OCI-M2 (cell line): ENCODE results near the gene ZMYND8.
"Not testable (repeated sequence)": the region's sequence is repeated elsewhere in the genome, so short reads cannot be mapped to it uniquely, and the experiment has no call there.

Experiments used
- DNase-seq: peaks from one replicate; lab custom pipeline; 2025; ENCODE audit not compliant: unreplicated experiment; lab: John Stamatoyannopoulos, UW

The ZMYND8 gene

DNA sequence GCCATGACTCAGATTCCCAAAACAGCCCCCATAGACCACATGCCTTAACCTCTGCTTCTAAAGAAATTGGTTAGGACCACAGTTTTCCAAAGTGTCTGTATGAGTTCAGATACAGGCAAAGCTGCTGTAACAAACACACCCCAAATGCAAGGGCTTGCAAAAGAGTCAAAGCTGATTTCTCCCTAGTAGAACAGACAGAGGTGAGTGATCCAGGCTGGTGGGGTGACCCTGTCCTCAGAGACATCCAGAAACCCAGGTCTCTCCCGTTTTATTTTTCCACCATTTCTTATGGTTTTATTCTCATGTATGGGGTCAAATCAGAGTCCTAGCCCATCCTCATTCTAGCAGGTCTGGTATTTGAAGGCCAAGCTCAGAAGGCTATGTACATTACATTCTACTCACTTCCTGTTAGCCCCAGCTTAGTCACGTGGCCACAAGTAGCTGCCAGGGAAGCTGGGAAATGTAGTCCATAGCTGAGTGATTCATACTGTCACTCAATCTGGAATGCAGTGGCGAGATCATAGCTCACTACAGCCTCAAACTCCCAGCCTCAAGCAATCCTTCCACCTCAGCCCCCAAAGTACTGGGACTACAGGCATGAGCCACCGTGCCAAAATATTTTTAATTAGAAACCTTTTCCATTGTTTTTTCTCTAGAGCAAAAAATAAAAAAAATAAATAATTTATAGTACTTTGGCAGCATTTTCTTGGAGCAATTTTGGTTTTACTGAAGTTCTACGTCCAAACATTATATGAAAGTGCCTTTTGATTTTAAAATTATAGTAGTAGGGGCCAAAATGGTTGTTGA, 175.2 kb downstream of the ZMYND8 start:
- no peak for DNase-seq

DNA sequence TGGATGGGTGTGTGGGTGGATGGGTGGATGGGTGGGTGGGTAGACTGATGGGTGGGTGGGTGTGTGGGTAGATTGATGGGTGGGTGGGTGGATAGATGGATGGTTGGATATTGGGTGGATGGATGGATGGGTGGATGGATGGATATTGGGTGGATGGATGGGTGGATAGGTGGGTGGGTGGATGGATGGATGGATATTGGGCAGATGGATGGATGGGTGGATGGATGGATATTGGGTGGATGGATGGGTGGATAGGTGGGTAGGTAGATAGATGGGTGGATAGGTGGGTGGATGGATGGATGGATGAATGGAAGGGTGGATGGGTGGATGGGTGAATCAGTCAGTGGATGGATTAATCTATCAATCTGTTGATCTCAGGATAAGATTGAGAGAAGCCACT, 177.2 kb downstream of the ZMYND8 start:
- no peak for DNase-seq

DNA sequence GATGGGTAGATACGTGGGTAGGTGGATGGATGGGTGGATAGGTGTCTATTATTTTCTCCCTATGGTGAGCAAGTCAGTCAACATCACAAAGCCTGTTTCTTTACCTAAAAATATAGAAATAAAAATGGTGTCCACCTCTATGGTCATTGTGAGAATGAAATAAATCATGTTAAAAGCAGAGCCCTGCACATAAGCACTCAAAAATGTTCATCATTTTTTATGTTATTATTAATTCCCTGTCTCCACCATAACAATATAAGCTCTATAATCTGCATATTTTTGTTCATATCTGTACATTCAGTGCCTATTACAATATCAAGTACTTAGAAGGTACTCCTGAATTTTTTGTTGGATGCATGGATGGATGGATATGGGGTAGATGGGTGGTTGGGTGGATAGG, 177.6 kb downstream of the ZMYND8 start:
- DNase-seq = no peak

DNA sequence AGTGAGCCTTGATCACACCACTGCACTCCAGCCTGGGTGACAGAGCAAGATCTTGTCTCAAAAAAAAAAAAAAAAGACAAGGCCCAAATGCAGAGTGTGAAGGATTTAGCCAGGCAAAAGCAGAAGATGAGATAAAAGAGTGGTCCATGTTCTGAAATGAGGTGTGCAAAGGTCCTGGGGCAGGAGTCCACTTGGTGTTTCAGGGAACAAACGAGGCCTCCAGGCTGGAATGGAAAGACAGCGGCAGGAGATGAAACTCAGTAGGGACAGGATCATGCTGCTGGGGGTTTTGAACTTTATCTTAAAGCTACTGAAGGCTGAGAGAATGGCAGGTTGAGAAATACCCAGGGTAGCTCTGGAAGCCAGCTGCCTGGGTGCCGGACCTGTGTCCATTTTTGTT, 178.2 kb downstream of the ZMYND8 start:
- no peak for DNase-seq

DNA sequence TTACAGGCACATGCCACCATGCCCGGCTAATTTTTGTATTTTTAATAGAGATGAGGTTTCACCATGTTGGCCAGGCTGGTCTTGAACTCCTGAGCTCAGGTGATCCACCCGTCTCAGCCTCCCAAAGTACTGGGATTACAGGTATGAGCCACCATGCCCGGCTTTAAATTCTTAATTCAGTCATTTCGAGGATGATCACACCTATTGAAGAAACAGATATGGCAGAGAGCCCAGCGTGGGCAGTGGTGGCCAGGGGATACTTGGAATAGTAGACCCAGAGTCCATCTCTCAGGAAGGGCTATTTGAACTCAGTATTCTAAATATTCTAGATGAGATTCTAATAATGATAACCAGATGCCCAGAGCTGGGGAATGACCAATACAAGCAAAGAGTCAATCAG, 180.3 kb downstream of the ZMYND8 start:
- not testable (repeated sequence) for DNase-seq

DNA sequence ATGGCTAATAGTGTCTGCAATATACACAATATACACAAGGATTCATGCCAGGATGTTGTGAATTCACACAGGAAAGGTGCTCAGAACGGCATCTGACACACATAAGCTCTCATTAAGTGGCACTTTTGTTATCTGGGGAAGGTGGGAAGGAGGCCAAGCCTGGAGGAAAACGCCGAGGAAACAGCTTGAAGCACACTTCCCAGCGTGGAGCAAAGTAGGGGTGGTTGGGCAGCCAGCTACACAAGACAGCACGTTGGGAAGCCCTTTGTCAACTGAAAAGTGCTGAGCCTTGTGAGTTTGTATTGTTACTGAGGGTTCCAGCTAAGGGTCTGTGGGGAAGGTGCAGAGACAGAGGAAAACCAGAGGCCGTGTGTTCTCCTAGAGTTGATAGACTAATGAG, 181.0 kb downstream of the ZMYND8 start:
- no peak for DNase-seq

DNA sequence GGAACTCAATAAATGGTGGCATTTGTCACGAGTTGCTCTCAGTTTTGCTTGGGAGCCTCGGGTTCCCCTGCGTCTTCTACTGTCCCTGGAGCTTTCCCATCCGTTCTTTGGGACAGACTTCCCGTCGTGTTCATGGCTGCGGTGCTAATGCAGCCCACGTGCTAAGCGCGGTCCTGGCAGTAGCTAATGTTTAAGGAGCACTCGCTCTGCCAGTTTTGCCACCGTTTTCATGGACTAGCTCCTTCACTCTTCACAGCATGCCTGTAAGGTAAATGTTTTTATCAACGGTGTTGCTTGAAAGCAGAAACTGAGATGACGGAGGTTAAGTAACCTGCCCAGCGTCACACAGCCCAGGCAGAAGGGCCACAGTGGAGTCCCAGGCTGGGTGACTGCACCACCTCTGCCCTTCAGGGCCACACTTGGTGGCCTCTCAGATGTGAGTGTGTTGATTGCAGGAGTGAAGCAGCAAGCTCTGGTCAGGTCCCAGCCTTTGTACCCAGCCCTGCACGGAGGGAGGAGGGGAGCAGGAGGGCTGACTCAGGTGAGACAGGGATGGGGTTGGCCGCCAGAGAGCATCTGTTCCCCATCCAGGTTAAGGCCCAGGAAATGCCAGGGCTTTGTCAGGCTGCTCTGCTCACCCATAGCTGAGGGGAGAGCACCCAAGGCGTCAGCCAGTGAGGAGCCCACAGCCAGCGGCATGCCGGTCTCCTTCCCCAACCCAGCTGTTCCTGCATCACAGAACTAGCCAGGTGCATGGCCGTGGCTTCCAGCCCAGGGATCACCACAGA, 181.8 kb downstream of the ZMYND8 start:
- DNase-seq = no peak

DNA sequence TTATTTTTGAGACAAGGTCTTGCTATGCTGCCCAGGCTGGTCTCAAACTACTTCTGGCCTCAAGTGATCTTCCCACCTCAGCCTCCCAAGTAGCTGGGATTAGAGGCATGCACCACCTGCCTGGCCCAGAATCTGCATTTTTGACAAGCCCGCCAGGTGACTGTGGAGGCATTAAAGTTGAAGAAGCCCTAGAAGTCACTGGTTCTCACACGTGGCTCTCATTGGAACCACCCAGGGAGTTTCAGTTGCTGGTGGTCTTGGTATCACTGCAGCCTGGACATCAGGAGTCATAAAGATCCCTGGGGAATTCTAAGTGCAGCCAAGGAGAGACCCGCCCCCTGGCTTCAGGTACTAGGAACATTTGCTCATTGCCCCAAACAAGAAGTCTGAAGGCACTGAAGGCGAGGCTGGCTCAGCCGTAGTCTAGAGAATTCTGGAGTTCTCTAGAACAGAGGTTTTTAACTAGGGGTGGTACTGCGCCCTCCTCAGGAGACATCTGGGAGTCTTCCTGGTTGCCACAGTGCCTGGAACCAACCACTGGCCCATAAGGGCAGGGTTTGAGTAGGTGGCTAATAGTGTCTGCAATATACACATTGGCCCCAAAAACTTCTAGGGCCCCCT, 182.8 kb downstream of the ZMYND8 start:
- DNase-seq = no peak

DNA sequence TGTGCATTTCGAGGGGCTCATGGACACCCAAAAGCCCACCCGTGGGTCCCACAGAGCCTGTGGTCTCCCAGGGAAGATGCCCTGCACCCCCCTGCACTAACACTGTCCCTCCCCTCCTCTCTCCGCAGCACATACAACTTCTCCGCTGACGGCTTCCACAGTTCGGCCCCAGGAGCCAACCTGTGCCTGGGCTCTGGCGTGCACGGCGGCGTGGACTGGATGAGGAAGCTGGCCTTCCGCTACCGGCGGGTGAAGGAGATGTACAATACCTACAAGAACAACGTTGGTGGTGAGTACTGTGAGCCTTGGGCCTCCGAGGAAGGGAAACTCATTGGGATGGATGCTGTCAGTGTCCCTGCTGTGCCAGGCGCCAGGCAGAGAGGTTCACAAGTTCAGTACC, 183.9 kb downstream of the ZMYND8 start:
- no peak for DNase-seq

DNA sequence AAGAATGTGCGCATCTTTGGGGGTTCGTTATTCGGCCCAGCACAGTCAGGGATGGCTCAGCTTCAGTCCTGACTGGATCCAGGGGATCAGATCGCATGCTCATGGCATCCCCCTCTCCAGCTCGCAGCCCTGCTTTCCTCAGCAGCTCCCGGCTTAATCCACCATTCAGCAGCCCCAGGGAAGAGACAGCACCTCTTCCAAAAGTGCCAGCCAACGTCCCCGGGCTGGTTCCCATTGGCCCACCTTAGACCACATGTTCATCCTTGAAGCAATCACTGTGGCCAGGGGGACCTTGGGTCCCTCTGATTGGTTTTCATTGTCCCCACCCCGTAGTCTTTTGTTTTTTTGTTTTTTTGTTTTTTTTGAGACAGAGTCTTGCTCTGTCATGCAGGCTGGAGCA, 188.7 kb downstream of the ZMYND8 start:
- no peak for DNase-seq

DNA sequence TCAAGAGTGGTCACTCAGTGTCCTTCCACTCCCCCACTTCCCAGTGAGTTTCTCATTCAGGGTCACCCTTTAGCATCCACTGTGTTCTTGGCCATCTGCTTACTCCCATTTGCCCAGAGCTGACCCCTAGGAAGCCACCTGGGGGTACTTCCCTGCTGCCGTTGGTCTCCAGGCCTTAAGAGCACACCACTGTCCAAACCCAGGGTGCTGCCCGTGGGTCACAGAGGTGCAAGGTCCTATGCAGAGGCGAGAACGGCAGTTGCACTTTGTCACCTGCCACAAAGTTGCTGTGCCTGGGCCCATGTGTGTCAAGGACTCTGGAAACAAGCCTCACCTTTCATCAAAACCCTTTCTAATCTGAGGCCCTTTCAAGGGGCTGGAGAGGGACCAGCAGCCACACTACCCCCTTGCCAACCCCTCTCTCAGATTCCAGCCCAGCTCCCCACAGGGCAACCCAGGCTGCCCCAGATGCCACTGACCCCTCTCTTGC, 191.1 kb downstream of the ZMYND8 start:
- DNase-seq = no peak

DNA sequence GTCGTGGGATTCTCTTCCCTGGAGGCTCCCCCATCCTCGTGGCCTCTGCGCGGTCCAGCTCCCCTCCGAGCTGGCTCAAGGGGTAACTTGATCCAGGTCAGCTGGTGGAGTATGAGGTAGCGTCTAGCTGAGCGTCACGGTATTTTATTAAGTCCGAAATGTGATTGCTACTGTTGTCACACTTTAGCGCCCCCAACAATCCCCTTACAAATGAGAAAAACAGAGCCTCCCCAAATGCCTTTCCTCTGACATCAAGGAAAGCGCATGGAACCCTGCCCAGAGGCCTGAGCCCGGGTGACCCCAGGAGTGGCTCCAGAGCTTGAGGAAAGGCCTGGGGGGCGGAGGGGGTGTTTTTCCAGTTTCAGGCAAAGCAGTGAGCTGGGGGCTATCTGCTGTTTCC, 192.4 kb downstream of the ZMYND8 start:
- DNase-seq = no peak

DNA sequence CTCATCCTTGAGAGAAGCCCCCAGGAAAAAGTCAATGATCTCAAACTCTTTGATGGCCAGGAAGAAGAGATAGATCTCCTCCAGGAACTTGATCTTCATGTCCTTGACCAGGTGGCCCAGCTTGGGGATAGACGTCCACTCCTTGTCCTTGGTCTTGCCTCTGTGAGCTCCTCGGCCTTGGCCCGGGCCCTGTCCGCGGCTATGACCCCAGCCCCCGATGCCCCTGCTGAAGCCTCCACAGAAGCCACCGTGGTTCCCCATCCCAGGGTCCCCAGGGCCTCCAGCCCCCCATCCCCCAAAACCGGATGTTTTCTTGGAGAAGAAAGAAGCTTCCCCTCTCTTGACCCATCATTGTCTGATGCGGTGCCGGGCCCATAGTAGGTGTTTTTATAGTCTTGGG, 195.1 kb downstream of the ZMYND8 start:
- DNase-seq = no peak

DNA sequence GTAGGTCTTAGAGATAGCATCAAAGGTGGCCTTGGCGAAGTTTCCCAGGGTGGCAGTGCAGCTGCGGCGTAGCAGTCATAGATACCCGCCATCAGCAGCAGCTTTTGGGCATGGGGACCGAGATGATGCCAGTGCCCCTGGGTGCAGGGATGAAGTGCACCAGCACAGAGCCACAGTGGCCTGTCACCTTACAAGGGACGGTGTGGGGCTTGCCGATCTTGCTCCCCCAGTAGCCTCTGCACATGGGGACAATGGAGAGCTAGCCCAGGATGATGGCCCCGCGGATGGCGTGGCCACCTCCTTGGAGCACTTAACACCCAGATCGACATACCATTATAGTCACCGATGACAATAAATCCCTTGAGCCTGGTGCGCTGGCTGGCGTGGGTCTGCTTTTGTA, 195.5 kb downstream of the ZMYND8 start:
- DNase-seq = no peak

DNA sequence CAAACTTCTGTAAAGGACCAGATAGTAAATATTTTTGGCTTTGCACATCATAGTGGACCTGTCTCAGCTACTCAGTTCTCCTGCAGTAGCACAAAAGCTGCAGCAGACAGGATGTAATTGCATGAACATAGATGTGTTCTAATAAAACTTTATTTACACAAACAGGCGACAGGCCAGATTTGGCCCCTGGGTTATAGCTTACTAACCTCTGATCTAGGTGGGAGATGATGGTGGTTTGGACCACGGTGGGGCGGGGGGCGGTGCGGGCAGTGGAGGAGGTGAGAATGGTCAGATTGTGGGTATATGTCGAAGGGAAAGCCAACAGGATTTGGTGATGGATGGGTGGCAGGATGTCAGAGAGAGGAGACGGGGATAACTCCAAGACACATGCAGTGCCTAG, 196.3 kb downstream of the ZMYND8 start:
- DNase-seq = no peak
